GM18861 (cell line): ENCODE results near the gene GRIP2.

ENCODE experiments used
- ATAC-seq: cut with Tn5 transposase; IDR thresholded peaks from one replicate; pipeline ENCODE4 v1.9.1; 2021; ENCODE audit not compliant: unreplicated experiment

The GRIP2 gene

DNA sequence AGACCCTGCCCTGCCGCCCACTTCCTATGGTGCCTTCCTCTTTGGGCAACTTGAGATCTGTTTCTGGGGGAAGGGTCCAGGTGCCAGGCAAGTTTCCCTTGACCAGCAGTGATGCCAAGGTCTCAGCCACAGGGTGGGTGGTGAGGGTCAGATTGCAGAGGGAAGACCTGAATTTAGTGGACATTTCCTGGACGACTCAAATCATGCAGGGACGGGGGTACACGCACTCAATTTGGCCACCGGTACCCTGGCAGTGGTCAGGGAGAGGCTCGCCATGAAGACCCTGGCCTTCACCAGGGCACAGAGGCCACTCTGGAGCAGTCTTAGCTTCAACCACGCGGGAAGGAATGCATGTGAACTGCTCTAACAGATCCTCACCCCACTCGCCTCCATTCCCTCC lies 1.5 kb upstream of the GRIP2 start:
- ATAC-seq, result no peak

DNA sequence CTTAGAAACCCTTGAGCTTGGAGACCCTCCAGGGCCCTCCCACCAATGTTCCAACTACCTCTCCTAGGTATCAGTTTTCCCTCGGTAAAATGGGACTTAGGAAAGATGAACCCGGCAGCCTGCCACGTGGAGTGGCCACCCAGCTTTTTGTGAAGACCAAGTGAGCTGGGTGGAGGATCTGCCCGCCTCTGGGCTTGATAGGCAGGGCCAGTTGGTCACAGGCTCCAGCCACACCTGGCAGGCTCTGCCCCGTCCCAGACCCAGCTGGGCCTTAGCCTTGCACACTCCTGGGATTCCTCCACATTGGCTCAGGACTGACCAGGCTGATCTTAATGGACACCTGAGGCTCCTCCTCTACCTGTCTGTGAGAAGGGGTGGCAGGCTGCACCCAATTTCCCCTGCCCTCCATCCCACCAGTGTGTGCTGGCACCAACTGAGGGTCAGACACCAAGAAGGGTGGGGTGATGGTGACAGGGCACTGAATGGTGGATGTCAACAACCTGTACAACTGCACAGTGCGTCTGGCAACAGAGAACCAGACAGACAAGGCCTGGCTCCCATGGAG lies 761 bp upstream of the GRIP2 start:
- no peak for ATAC-seq

DNA sequence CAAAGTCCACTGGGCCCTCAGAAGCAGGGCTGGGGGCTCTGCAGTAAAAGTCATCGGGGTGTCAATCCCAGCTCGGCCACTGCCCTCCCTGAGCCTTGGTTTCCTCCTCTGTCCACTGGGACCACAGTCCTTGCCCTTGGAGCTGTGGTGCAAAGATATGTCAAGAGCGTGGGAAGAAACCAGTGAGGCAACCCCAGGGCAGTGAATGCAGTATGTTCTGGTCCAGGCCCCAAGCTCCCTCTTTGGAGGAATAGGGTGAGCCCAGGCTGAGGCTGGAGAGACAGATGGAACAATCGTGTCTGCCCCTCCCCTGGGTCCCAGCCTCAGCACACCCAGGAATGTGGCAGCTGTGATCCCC lies 779 bp downstream of the GRIP2 start:
- ATAC-seq, result no peak

DNA sequence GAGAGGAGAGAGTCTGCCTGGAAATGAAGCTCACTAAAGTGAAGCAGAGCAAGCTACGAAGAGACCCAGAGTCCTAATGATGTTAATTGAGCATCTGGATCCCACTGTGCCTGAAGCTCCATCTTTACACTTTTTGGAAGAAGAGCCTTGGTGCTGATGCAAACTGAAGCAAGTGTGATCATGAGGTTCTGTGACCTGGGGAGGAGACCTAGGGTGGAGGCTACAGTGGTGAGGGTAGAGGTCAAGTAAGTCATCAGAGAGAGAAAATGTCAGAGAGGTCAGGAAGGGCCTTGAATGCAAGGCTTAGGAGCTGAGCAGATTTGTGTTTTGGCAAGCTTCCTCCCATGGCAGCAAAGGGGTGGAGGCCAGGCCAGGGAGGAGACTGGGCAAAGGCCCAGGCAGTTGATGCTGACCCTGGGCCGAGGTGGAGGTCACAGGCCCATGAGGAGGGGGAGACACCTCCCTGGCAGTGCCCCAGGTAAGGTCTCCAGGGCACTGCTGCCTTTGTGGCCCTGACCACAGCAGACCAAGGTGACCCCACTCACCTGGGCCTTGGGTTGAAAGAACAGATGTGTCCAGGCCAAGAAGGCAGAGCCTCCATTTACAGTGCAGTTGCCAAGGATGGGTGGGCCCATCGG lies 1.6 kb downstream of the GRIP2 start:
- no peak for ATAC-seq

DNA sequence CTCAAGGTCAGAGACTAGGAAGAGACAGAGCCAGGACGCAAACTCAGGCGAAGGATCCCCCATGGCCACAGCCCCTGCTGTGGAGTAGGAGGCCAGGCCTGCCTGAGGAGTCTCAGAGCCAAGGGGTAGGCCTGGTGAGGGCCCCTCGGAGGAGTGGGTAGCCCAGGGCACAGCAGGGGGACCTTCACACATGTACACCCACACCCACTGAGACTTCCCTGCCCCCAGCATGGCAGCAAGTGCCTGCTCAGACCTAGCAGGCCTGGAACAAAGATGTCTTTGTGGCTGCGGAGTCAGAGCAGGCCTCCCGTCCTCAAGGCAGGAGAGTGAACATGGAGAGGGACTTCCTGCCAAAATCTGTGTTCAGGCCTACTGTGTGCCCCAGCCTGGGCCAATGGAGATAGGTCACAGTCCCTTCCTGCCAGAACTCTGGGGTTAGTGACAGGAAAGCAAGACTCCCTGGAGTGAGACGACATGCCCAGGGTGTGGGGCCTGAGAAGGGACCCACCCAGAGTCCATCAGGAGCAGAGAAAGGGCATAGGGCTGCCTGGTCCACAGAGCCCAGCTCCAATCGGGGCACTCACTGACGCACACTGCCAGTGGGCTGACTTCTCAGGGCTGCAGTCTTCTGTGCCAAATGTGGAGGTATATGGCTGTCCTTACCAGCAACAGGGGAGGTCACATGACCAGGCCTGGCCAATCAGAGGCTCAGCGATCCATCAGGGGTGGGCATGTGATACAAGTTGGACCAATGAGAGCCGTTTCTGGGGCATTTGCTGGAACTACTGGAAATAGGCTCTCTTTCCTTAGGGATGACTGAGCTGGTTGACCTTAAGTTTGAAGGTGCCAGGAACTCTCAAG lies 2.3 kb downstream of the GRIP2 start:
- ATAC-seq, result no peak

DNA sequence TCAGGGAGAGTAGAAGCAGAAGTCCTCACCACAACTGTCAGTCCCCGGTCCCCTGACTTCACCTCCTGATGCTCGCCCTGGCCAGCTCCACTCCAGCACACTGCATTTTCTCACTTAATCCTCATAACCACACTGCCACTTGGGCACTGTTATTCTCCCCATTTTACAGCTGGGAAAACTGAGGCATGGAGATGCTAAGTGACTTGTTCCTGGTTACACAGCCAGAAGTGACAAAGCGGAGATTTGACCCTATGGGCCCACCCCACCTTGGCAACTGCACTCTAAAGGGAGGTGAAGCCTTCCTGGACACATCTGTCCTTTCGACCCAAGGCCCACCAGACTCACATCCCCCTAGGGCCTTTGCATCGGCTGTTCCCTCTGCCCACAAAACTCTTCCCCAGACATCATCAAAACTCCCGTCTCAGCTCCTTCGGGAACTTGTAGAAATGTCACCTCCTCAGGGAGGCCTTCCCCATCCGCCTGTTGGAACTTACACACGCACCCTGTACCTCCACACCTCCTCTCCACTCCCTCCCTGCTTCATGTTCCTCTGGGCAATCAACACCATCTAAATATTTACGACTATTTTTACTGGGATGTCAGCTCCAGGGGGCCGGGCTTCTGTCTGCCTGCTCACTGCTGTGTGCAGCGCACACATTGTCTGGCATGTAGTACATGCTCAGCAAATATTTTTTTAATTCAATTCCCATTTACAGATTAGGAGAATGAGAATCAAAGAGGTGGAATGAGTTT lies 3.1 kb downstream of the GRIP2 start:
- ATAC-seq, result no peak

DNA sequence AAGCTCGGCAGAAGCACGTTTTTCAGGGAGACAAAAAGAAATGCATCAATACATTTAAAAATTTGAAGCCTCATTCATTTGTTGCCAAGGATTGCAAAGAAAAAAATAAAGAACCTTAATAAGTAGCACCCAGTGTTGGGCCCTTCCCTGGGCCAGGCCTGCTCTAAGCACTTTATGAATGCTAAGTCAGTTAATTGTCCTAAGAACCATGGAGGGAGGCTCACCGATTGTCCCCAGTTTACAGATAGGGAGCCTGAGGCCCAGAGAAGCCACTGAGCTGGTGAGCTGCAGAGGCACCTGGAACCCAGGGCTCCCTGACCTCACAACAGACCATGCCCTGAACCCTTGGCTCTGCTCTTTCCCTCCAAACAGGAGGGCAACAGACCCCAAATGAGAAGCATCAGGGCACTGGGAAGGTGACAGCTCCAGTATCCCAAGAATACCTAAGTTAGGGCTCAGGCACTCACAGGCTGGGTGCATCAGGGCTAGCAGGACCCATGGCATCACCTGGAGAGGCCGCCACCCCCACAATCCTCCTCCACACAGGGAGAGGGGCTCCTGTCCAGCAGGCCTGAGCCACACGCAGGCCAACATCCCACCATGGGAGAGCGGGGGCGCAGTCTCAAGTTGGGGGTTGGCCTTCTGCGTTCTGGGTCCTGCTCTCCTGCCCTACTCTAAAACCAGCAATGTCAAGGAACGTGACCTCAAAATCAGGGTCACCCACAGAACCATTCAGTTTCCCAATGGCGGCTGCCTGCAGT lies 3.9 kb downstream of the GRIP2 start:
- ATAC-seq, result no peak

DNA sequence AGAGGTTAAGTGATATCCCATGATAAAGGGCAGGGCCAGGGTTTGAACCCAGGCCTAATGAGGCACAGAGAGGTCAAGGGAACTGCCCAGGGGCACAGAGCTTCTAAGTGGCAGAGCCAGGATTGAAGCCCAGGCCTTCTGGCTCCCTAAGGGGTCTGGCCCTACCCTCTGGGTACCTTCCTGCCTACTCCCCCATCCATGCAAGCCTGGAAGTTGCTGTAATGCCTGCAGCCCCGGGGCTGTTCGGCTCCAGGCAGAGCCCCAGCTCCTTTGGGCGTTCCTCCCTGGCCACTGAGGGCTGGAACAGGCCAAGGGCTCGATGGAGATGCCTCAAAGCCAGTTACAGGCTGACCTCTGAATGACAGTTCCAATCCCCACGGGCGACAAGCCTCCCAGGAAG lies 4.5 kb downstream of the GRIP2 start:
- ATAC-seq, result no peak

DNA sequence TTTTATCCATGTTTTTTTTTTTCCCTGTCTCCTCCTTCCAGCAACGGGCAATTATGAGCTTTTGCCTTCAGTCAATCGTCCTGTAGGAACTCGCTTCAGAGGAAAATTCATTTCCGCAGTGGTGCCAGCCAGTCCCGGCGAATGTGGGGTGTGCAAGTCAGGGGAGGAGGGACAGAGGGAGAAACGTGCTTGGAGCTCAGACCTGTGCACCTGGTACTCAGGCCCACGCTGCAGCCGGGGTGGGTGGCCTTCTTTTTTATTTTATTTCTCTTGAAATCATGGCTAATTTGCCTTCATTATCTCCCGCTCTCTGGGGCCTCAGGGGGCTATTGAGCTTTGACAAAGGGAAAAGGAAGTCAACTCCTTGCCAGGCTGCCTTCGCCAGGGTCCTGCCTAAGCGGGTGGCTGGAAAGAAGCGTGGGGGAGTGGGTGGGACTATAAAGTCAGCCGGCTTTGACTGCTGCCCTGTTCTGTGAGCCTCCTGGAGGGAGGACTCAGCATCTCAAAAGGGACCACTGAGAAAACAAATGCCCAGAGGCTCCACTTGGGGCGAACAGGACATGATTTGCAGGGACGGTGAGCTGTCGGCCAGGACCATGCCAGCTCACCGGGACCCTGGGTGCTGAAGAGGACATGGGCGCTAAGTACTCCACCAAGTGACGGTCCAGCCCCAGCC lies 5.5 kb downstream of the GRIP2 start:
- ATAC-seq, result no peak

DNA sequence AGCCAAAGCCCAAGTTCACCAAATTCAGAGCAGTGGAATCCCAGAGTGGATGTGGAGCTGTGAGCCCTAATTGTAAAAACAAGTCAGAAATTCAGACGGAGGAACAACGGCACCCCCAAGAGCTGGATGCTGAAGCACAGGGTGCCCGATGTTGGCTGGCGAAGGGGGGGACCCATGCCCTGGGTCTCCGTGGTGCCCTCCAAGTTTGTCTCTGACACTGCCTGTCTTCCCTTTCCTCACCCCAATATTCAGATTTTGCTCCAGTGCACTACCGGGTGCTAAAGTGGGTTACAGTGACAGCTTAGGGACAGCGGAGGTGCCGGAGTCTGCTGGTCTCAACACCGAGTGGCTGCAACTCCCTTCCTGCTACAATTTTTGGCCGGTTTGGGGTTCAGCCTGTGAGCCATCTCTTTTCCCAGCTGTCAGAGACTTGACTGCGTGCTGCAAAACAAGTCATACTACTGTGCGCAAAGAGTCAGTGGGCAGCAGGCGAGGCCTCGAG lies 6.6 kb downstream of the GRIP2 start:
- no peak for ATAC-seq

DNA sequence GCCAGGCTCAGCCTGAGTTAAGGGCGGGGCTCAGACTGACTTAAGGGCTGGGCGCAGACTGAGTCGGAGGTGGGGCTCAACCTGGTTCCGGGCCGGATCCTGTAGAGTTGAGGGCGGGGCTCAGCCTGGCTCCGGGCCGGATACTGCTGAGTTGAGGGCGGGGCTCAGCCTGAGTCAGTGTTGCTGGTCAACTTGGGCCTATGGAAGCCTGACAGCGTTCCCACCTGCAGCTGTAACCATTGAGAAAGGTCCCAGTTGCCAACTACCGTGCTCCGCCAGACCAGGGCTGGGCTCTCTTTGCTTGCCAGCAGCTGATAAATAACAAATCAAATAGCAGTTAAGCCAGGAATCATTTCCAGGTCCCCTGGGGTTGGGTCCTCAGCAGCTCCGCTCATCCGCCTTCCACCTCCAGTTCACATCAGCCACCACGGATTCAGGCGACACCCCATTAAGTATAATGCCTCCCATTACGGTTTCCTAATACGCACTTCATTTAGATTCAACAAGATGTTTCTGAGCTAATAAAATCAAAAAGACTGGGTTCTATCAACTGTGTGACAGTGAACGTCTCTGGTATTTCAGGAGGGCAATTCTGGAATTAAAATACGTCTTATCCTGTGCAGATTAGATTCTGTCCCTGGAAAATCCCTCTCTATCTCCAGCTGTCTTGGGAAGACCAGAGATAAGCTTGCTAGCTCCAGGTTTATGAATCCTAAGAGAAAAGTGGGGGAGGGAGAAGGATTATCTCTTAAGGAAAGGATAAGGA lies 7.3 kb downstream of the GRIP2 start:
- ATAC-seq, result no peak

DNA sequence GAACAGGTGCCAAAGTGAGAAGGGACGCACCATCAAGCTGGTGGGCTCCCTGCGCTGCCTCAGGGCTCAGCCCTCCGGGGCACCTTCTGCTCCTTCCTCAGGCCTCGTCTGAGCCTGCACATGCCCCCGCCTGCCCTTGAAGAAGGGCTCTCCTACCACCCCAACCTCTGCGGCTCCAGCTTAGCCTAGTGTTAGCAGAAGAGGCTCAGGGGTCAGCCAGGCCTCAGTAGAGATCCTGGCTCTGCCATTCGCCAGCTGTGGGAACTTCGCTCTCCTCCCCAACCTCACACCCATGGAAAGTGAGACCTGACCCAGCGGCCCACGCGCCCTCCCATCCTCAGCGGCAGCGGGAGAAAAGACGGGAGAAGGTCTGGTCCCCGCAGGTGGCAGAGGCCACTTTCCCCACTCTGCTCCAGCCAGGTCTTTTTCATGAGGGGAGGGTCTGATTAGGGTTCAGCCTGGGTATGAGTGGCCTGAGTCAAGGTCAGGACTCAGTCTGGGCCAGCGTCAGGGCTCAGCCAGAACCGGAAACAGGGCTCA lies 8.2 kb downstream of the GRIP2 start:
- ATAC-seq, result no peak

DNA sequence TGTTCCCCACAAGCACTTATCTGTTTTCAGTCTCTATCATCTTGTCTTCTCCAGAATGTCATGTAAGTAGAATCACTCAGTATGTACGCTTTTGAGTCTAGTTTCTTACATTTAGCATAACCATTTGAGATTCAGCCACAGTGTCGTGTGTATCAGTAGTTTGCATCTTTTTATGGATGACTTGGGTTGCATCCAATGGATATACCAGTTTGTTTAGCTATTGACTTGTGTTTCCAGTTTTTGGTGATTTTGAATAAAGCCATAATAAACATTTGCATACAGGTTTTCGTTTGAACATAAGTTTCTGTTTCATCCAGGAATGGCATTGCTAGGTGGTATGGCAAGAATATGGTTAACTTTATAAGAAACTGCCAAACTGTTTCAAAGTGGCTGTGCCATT lies 12.1 kb downstream of the GRIP2 start:
- ATAC-seq, result no peak

DNA sequence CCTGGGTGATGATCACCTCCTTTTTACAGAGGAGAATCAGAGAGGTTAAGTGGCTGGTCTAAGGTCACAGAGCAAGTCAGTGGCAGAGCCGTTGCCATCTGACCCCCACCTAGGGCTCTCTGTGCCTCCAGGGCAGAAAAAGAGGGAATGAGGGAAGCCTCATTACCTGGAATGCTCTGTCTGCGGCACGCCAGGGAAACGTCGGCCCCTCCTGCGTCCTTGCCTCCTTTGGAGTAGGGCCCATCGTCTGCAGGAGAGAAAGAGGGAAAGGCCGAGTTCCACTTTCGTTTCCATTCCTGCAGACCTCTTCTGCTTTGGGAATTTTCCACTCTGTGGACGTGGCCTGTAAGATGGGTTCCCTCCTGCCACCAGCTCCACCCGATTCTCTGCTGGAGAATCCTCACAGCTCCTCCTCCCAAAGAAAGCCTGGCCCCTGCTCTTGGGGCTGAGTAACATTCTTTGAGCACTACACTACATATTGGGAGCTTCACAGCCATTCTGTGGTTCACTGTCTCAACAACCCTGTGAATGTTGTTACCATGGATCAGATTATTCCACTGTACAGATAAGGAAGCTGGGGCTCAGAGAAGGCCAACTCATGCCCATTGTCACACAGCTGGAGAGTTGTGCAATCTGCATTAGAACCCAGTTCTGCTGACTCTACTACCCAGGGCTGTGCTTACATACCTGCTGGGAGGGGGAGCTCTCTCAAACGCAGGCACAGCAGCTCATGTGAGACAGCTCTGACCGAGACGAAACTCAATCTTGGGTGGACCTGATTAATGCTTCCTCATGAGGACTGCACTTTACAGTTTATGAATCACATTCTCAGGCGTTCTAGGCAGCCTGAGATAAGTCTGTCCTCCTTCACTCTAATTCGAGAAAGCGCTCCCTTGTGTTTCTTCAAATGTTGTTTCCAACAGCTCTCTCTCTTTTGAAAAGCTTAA lies 14.2 kb downstream of the GRIP2 start:
- ATAC-seq, result no peak

DNA sequence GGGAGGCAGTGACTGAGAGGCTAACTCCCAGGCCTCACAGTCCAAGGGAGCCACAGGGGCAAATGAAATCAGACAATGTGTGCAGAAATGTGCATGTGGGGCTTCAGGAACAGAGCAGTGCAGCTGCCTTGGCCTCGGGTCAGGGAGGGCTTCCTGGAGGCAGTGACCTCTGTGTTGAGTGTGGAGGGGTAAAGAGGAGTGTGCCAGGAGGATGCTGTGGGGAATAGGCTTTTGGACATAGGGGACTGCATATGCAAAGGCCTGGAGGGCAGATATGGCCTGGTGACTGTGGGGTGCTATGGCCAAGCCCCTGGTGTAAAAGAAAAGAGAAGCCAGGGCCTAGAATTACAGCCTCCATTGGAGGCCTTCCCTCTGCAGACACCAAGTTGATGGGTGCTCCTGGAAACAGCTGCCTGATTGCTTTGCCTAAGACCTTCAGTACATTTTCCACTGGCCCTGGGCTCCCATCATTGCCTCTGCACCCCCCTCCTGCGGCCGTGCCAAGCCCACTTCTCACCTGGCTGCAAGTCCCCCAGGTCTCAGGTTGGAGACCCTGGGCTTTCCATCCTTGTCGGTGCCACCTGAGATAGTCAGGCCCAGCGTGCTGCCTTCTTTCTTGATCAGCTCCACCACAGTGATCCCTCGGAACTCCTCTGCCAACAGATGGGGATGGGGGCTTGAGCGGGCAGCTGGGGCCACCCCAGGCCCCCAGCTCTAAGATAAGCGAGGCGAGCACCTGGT lies 15.1 kb downstream of the GRIP2 start:
- ATAC-seq, result no peak

DNA sequence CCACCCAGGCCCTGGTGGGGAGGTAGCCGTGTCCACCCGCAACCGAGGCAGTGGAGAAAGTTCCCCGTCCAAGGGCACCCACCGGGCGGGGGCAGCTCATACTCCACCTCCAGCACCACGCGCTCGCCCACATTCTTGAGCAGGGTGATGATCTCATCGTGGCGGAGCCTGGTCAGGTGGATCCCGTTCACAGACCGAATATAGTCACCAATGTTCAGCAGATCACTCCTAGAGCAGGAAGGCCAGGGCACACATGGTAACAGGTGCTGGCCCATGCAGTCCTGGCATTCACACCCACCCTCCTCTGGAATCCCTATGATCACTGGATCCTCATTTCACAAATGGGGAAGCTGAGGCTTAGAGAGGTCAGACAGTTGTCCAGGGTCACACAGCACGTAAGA lies 15.8 kb downstream of the GRIP2 start:
- ATAC-seq, result no peak

DNA sequence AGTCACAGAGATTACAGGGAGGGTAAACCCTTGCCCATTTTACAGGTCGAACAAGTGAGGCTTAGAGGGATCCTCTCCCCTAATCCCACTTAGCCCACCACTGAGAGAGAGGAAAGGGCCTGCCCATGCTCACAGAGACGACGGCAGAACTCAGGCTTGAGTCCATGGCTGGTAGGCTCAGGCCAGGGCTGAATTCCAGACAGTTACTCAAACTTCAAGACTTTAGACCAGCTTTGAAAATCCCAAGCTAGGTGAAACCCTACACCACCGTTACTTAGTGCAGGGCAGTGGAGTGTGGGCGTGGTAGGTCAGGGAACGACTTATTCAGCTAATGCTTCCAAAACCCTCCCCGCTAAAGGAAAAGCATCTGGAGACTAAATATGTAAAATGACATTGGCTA lies 16.4 kb downstream of the GRIP2 start:
- ATAC-seq, result no peak
